SK-N-DZ (cell line): Measurements from ENCODE around the gene RUFY3.
"Not testable (repeated sequence)": the region's sequence is repeated elsewhere in the genome, so short reads cannot be mapped to it uniquely, and the experiment has no call there.

ENCODE experiments used
- DNase-seq: peaks from one replicate; pipeline ENCODE4 v3.0.0-alpha.2; 2015; ENCODE audit warnings: low spot score

The RUFY3 gene

GRCh38 chr4:70735915-70736314 is 14.2 kb downstream of the RUFY3 start:
- peak; percentile 7 for DNase-seq

GRCh38 chr4:70737006-70737405 is 15.2 kb downstream of the RUFY3 start:
- DNase-seq: no peak

- no peak for DNase-seq
Measured at GRCh38 chr4:70737409-70737808, 15.6 kb downstream of the RUFY3 start.

GRCh38 chr4:70739496-70740337 is 18.0 kb downstream of the RUFY3 start:
- no peak for DNase-seq

- no peak for DNase-seq
Measured at GRCh38 chr4:70741867-70742658, 20.3 kb downstream of the RUFY3 start.

- DNase-seq: no peak
Measured at GRCh38 chr4:70743731-70744130, 22.0 kb downstream of the RUFY3 start.

GRCh38 chr4:70746179-70746839 is 24.5 kb downstream of the RUFY3 start:
- DNase-seq: no peak

- DNase-seq: no peak
Measured at GRCh38 chr4:70747874-70748273, 26.1 kb downstream of the RUFY3 start.

GRCh38 chr4:70749313-70749712 is 27.5 kb downstream of the RUFY3 start:
- no peak for DNase-seq

GRCh38 chr4:70752236-70752635 is 30.5 kb downstream of the RUFY3 start:
- DNase-seq: no peak

GRCh38 chr4:70753630-70754029 is 31.9 kb downstream of the RUFY3 start:
- no peak for DNase-seq

- no peak for DNase-seq
Measured at GRCh38 chr4:70754470-70754869, 32.7 kb downstream of the RUFY3 start.

GRCh38 chr4:70754990-70755688 is 33.4 kb downstream of the RUFY3 start:
- DNase-seq: no peak

GRCh38 chr4:70759126-70759525 is 37.4 kb downstream of the RUFY3 start:
- no peak for DNase-seq

GRCh38 chr4:70759627-70760026 is 37.9 kb downstream of the RUFY3 start:
- no peak for DNase-seq

- no peak for DNase-seq
Measured at GRCh38 chr4:70760662-70761061, 38.9 kb downstream of the RUFY3 start.

- no peak for DNase-seq
Measured at GRCh38 chr4:70761276-70761816, 39.6 kb downstream of the RUFY3 start.

GRCh38 chr4:70765368-70765767 is 43.6 kb downstream of the RUFY3 start:
- DNase-seq: no peak

GRCh38 chr4:70768301-70768948 is 46.7 kb downstream of the RUFY3 start:
- no peak for DNase-seq

- DNase-seq: not testable (repeated sequence)
Measured at GRCh38 chr4:70769396-70769795, 47.6 kb downstream of the RUFY3 start.
